Stimulated activated CD4-positive, alpha-beta T cell treated with anti-CD3 and anti-CD28 coated beads, Interleukin-1b, Interleukin-23, amount 100 ng/mL, for 48 hours (primary cell): ENCODE results near the gene KRT84.

Experiments used
- DNase-seq: peaks from one replicate; pipeline ENCODE4 v3.0.0-alpha.2; 2020

KRT84 gene

DNA sequence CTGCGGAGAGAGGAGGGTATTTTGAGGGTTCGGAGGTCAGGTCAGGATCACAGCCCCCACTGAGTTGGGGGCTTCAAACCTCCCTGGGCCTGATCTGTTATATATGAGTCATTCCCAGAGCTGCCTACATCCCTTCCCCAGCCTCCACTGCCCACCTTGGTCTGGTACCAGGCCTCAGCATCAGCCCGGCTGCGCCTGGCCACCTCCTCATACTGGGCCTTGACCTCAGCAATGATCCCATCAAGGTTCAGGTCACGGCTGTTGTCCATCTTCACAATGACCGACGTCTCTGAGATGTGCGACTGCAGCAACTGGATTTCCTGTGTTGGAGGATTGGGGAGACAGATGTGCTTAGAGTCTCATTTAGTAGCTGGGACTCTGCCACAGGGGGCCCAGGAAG is 4.2 kb downstream of the KRT84 start:
- DNase-seq: no peak

DNA sequence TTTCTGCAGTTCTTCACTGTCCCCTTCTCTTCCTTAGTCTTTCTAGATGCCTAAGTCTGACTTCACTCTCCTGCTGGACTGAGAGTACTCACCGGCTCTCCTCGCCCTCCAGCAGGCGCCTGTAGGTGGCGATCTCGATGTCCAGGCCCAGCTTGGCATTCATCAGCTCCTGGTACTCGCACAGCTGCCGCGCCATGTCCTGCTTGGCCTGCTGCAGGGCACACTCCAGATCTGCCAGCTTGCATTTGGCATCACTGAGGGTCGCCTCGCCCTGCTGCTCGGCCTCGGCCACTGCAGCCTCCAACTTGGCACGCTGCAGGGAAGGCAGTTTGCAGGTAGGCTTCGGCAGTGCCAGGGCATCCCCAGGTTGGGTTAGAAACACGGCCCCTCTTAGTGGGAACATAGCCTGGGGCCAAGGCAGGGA is 5.2 kb downstream of the KRT84 start:
- DNase-seq: no peak

DNA sequence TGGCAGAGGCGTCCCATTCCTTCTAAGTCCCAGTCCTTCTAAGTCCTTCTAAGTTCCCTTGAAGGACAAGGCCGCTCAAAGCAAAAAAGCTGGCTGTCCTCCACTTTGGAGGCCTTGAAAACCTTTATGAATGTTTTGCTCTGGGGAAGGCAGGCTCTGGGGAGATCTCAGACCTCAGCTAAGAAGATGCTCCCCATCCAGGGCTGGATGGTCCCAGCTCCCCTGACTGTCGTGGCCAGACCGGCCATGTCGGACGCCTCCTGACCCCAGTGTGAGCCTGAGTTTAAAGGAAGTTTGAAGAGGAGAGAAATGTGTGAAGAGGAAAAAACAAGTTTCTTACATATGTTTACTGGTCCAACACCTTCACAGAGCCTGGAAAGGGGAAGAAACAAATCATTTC is 5.9 kb downstream of the KRT84 start:
- no peak for DNase-seq

DNA sequence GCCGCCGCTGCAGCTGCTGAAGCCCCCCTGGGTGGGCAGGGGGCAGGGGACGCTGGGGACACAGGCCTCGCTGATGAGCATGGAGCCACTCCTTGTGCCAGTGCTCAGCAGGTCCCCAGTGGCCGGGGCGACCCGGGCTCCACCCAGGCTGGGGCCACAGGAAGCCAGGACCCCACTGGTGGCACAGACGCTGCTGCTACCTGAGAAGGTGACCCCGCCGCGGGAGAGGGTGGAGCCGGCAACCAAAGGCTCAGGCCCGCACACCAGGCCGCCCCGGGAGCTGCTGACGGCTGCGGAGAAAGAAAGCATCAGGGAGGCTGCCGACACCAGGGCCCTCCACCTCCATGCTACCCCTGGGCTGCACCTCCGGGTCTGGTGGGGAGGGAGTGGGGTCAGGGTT is 7.4 kb downstream of the KRT84 start:
- no peak for DNase-seq

- DNase-seq: no peak
Measured at GRCh38 chr12:52377266-52377665, 8.2 kb downstream of the KRT84 start.

DNA sequence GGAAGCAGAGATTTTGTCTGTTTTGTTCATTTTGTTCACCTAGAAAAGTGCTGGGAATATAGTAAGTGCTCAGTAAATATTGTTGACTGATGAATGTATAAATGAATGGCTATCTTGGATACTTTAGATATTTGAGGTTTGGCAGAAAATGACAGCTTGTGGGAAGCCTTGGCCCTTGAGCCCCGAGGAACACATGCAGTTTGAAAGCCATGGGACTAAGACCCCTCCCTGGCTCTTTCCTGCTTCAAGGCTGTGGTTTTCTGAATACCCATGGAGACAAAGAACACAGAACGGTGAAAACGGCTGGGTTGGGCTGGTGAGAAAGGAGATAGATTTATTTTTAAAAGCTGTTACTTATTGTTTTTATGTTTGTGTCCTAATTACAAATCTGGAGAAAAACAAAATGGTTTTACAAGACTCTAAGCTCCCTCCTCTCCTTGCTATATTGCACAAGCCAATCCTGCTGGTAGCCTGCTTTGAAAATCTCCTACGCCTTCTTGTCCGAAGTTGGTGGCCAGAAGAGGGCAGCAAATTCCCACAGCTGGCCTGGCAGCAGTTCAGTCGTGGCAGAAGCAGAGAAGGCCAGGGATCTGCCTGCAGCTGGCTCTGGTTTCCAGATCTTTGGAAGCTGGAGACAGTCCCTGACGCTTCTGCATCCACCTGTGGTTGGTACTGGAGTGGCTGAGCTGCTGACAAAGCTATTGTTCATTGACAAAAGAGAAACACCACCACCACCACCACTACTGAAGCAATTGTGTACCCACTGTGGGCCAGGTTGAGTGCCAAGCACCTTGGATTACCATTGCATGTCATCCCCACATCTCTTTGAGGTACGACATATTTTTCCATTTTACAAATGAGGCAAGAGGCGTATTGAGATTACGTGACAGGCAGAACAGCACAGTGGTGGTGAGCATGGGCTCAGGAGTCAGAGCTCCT is 13.0 kb downstream of the KRT84 start:
- peak; percentile 47 for DNase-seq

DNA sequence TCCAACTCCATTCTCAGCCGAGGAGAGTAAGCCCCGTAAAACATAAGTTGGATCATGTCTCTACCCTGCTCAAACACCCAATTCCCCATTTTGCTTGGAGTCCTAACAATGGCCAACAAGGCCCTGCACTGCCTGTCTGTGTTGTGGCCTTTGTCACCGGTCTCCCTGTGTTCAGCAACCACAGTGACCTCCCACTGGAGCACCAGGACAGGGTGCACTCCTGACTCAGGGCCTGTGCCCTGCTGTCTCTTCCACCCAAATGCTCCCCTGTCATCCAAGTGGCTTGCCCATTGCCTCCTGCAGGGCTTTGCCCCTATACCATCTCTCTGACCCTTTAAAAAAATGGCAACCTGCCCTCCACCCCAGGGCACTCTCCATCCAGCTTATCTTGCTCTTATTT is 13.7 kb downstream of the KRT84 start:
- DNase-seq: no peak

- DNase-seq: no peak
Measured at GRCh38 chr12:52370926-52371608, 14.4 kb downstream of the KRT84 start.

- no peak for DNase-seq
Measured at GRCh38 chr12:52369809-52370208, 15.6 kb downstream of the KRT84 start.

DNA sequence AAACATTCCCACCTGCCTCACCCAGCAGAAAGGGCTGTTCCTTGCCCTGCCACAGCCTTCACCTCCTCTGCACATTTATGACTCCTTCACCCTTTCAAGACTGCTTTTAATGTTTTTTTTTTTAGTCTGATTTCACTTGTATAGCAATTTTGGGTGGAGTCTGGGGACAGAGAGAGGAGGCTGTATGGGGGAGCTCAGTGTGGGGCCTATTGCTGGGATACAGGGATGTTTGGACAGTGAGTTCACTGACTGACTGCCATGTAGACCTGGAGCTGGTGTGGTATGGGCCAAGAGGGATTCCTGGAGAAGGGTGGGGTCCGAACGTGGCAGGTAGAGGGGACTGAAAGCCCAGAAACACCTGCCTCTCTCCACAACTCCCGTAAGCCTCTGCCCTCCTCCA is 16.2 kb downstream of the KRT84 start:
- DNase-seq: no peak

- DNase-seq: no peak
Measured at GRCh38 chr12:52368508-52368907, 16.9 kb downstream of the KRT84 start.

DNA sequence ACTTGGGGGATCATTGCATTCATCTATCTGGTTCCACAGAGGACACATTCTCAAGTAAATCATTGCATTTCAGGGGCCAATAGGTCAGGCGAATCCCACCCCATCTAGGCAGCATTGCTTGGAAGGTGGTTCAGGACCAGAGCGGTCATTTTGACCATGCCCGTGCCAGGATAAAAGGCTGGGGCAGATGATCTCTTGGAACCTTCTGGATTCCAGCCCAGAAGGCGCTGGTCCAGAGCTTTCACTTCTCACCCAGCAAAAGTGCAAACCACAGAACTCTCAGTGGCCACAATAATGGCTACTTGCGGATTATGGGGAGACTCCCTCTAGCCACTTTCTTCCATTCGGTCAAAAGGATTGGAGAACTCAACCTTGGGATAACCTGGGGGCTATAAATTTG is 17.6 kb downstream of the KRT84 start:
- DNase-seq: no peak

DNA sequence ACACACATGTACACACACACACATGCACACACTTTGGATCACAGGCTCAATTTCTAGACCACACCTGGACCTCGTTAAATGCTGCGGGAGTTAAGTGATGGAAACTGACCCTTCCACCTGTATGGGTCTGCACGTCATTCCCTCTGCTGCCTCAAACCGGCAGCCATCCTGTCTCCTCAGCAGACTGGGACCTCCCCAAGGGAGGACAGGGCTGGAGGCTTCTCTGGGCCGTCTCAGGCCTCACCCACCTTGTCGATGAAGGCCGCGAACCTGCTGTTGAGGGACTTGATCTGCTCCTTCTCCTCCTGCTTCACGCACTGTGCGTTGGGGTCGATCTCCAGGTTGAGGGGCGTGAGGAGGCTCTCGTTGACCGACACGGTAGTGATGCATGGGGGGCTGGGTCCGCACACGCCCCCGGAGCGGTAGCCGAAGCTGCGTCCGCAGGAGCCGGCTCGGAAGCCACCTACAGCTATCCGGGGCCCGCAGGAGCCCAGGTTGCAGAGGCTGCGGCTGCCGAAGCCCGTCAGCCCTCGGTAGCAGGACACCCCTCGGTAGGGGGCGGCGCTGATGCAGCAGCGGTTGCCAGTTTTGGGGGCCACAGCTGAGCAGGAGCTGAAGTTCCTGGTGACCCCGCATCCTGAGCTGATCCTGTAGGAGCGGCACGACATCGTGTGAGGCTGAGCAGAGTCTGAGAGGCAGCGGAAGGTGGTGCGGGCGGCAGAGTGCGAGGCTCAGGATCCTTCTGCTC is 18.5 kb downstream of the KRT84 start, which contains the start of gene KRT85:
Gene KRT85, minus strand, starts transcription at position 744 of the 748 bp plus-strand sequence. Its CDS starts 76 bp downstream, at position 668.
- DNase-seq: no peak

DNA sequence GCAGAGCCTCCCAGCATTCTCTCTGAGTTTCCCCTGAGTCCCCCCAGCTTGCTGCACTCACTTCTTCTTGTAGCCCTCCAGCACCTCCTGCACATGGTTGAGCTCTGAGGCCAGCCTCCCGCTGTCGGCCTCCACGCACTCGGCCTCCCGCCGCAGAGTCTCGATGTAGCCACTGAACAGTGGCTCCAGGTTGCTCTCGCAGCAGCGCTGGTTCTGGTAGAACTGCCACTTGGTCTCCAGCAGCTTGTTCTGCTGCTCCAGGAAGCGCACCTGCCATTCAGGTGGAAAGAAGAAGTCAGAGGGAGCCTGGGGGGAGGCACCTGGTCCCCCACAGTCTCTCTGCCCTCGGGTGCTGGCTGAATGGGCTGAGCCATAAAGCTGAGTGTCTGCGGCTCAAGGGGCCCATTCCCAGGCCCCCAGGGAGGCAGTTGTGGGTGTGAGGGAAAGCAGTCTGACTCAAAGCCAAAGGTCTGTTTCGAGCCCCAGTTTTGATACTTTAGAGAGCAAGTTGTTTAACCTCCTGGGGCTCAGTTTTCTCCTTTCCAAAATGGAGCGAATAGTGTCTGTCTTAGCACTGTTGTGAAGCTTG is 20.5 kb downstream of the KRT84 start:
- DNase-seq: no peak

- no peak for DNase-seq
Measured at GRCh38 chr12:52364061-52364460, 21.4 kb downstream of the KRT84 start.

DNA sequence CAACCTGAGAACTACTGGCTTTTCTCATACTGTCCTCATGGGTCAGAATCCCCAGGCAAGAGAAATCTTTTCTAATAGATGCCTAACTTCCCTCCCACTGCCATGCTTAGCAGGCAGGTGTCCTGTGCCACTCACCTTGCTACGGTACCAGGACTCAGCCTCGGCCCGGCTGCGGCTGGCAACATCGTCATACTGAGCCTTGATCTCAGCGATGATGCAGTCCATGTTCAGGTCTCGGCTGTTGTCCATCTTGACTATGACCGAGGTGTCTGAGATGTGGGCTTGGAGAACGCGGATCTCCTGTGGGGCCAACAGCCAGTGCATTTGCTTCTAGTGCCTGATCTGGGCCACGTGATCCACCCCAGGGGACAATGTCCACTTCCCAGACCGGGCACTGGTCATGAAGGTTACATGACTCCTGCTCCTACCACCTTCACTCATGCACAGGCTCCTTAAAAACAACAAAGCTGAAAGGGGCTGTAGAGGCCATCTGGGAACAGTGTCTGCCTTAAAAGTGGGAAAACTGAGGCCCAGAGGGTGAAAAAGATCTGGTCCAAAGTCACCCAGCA is 22.3 kb downstream of the KRT84 start:
- DNase-seq: no peak

DNA sequence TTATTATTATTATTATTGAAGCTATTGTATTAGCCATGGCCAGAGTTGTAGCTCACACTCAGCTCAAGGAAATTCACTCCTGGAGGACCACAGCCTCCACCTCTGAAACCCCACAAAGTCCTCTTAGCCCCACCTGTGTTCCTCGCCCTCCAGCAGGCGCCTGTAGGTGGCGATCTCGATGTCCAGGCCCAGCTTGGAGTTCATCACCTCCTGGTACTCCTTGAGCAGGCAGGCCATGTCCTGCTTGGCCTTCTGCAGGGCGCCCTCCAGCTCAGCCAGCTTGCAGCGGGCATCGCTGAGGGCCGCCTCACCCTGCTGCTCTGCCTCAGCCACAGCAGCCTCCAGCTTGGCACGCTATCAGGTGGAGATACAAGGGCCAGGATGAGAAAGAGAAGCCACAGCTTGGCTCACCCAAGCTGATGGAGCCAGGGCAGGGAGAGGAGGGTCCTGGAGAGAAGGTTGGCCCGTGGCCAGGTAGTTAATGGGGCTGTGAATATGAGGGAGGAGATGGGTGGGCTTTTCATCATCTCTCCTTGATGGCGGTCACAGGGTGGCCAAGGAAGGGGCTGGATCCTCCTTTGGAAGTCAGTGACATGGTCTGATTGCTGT is 23.2 kb downstream of the KRT84 start:
- no peak for DNase-seq

DNA sequence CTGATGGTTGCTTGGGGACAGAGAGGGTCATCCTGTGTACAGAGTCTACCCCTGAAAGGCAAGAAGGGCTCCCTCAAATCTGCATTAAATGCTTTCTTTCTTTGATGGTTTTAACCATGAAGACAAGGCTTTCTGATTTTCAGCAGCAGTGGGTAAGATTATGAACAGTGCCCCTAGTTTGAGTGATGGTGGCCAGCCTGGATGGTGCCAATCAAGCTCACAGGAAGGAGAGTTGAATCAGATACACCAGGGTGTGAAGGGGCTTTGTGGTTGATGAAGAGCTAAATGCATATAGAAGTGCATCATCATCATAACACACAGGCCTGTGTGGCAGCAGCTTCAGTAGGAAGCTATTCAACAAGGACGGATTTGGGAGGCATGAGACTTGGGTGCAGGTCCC is 23.9 kb downstream of the KRT84 start:
- DNase-seq: no peak

DNA sequence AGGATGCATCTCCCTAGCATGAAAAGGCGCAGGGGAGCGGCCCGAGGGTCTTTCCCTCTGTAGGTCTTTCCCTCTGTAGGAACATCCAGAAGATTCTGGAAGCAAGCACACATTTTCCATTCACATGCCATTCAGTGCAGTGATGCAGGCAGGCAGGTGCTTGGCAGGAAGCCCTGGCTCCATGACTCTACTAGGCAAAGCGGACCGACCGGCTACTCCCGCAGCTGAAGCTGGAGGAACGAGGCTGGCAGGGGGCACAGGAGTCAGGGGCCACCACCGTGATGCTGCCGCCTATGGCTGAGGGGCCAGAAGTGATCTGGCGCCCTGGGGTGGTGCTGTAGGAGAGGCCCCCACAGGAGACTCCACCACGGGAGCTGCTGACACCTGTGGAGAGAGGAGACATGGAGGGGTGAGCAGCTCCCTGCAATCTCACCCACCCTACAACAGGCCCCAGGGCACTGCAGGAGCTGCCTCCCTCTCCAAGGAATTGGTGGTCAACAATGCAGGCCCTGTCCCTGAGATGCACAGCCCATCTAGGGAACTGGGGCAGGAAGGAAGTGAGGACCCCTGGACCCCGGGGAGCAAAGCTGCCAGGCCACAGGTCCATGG is 24.7 kb downstream of the KRT84 start:
- no peak for DNase-seq

GRCh38 chr12:52360106-52360662 is 25.3 kb downstream of the KRT84 start:
- DNase-seq: no peak

- no peak for DNase-seq
Measured at GRCh38 chr12:52359621-52360061, 25.8 kb downstream of the KRT84 start.
